ENCODE data around the gene UBLCP1.
A peak's percentile ranks its signal among the peaks of the same experiment; 100 is the strongest.

The UBLCP1 gene

GRCh38 chr5:159316519-159317383 lies 53.7 kb downstream of the UBLCP1 start:
- peak; percentile 37 to 51 for DNase-seq

GRCh38 chr5:159317849-159318248 lies 54.8 kb downstream of the UBLCP1 start:
- no peak for DNase-seq

GRCh38 chr5:159318448-159318847 lies 55.4 kb downstream of the UBLCP1 start:
- DNase-seq, result no peak

GRCh38 chr5:159319363-159319762 lies 56.3 kb downstream of the UBLCP1 start:
- no peak for DNase-seq

- no peak for DNase-seq
These were observed 56.7 kb downstream of the UBLCP1 start for GRCh38 chr5:159319832-159320231.

GRCh38 chr5:159322180-159322579 lies 59.1 kb downstream of the UBLCP1 start:
- DNase-seq, result no peak

- DNase-seq, result no peak
These were observed 61.1 kb downstream of the UBLCP1 start for GRCh38 chr5:159324102-159324755.

- DNase-seq, result no peak
These were observed 61.9 kb downstream of the UBLCP1 start for GRCh38 chr5:159324986-159325385.

- DNase-seq, result no peak
These were observed 67.2 kb downstream of the UBLCP1 start, which contains the start of gene IL12B for GRCh38 chr5:159330131-159330800. IL12B (minus strand) TSS chr5:159330487; CDS start chr5:159326782, 3,705 bp downstream.

GRCh38 chr5:159331093-159331973 lies 68.2 kb downstream of the UBLCP1 start:
- DNase-seq, result peak; percentile 85 to 86

- no peak for DNase-seq
These were observed 69.9 kb downstream of the UBLCP1 start for GRCh38 chr5:159332800-159333544.

GRCh38 chr5:159333545-159333925 lies 70.4 kb downstream of the UBLCP1 start:
- DNase-seq, result no peak

All from activated CD4-positive, alpha-beta T cell treated with anti-CD3 and anti-CD28 coated beads, Interleukin-2, amount 50 U/mL, for 48 hours (primary cell).